ENCODE data around the gene SMARCD3.

DNA sequence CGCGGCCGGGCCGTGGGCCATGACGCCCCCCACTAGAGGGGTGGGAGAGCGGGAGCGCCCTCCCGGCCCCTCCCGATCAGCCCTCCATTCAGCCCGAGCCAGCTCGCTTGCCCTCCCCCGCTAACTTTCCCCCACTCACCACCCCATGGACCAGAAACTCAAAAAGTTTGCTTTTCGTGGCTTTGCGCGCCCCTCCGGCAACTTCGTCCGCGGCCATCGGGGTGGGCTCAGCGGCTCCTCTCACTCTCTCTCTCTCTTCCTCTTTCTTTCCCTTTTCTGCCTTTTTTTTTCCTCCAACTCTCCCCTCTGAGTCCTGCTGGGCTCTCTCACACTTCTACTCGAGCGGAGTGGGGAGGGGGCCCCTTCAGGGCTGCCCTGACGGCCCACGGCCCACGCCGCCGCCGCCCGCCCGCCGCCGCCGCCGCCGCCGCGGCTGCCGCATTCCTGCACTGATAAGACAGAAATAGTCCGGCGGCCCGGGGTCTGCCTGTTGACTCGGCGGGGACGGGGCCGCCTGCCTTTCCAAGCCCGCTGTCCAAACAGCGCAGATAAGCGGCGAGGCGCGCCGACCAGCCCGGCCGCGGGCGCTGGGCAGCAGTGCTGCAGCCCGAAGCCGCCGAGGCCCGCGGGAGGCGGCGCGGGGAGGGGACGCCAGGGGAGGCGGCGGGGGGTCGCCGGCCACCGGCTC lies at the start of gene SMARCD3:
- TF ChIP-seq SPI1 (IDR thresholded peaks at IDR 0.05; ENCODE audit: low read depth, low read length) (no peak), POLR2AphosphoS5 (IDR thresholded peaks at IDR 0.05; ENCODE audit: low read depth, low read length) (no peak)

Measured in GM12891 (cell line).